ENCODE data around the gene METTL13.
A peak's percentile ranks its signal among the peaks of the same experiment; 100 is the strongest.

The METTL13 gene

GRCh38 chr1:171781176-171781875 is at the start of gene METTL13:
METTL13 (plus strand) TSS chr1:171781660; CDS start chr1:171781968, 308 bp downstream.
- peak; percentile 99 for DNase-seq

GRCh38 chr1:171736196-171736595 is 45.3 kb upstream of the METTL13 start:
- DNase-seq, result no peak

GRCh38 chr1:171738911-171739310 is 42.5 kb upstream of the METTL13 start:
- DNase-seq, result no peak

- no peak for DNase-seq
Observed at GRCh38 chr1:171739656-171740055, 41.8 kb upstream of the METTL13 start.

GRCh38 chr1:171740356-171740863 is 41.0 kb upstream of the METTL13 start:
- no peak for DNase-seq

GRCh38 chr1:171740987-171741871 is 40.2 kb upstream of the METTL13 start:
- peak; percentile 88 for DNase-seq

GRCh38 chr1:171741872-171742576 is 39.4 kb upstream of the METTL13 start, which contains the start of gene VAMP4:
VAMP4 (minus strand) TSS chr1:171742065; CDS start chr1:171738414, 3,651 bp downstream.
- peak; percentile 93 for DNase-seq

- DNase-seq, result peak; percentile 78
Observed at GRCh38 chr1:171742577-171742922, 38.9 kb upstream of the METTL13 start.

GRCh38 chr1:171743081-171743870 is 38.2 kb upstream of the METTL13 start:
- peak; percentile 52 for DNase-seq

GRCh38 chr1:171744986-171745385 is 36.5 kb upstream of the METTL13 start:
- no peak for DNase-seq

GRCh38 chr1:171748651-171749050 is 32.8 kb upstream of the METTL13 start:
- DNase-seq, result no peak

GRCh38 chr1:171751221-171751620 is 30.2 kb upstream of the METTL13 start:
- DNase-seq, result no peak

- no peak for DNase-seq
Observed at GRCh38 chr1:171753182-171753581, 28.3 kb upstream of the METTL13 start.

GRCh38 chr1:171753685-171754352 is 27.6 kb upstream of the METTL13 start:
- DNase-seq, result no peak

GRCh38 chr1:171754353-171754705 is 27.1 kb upstream of the METTL13 start:
- peak; percentile 37 for DNase-seq

GRCh38 chr1:171754971-171755370 is 26.5 kb upstream of the METTL13 start:
- DNase-seq, result peak; percentile 85

- no peak for DNase-seq
Observed at GRCh38 chr1:171756856-171757255, 24.6 kb upstream of the METTL13 start.

GRCh38 chr1:171758011-171758410 is 23.4 kb upstream of the METTL13 start:
- DNase-seq, result no peak

- DNase-seq, result peak; percentile 87
Observed at GRCh38 chr1:171762143-171762563, 19.3 kb upstream of the METTL13 start.

- DNase-seq, result no peak
Observed at GRCh38 chr1:171763764-171764163, 17.7 kb upstream of the METTL13 start.

GRCh38 chr1:171769171-171769570 is 12.3 kb upstream of the METTL13 start:
- no peak for DNase-seq

- no peak for DNase-seq
Observed at GRCh38 chr1:171769754-171770153, 11.7 kb upstream of the METTL13 start.

Data from hematopoietic multipotent progenitor cell treated with erythropoietin and hydrocortisone succinate and interleukin-3 and kit ligand, for 6 days (in vitro differentiated cells).